ENCODE results near the gene RNF126. TPM values are rescaled to one million over a fixed set of nuclear protein-coding genes. Genes with fewer than 3 reads are reported as not detected.
"Not testable (repeated sequence)": the region's sequence is repeated elsewhere in the genome, so short reads cannot be mapped to it uniquely, and the experiment has no call there.

Gene RNF126
- total RNA-seq, 1 experiment from 2014 or later = 93.3 TPM

DNA sequence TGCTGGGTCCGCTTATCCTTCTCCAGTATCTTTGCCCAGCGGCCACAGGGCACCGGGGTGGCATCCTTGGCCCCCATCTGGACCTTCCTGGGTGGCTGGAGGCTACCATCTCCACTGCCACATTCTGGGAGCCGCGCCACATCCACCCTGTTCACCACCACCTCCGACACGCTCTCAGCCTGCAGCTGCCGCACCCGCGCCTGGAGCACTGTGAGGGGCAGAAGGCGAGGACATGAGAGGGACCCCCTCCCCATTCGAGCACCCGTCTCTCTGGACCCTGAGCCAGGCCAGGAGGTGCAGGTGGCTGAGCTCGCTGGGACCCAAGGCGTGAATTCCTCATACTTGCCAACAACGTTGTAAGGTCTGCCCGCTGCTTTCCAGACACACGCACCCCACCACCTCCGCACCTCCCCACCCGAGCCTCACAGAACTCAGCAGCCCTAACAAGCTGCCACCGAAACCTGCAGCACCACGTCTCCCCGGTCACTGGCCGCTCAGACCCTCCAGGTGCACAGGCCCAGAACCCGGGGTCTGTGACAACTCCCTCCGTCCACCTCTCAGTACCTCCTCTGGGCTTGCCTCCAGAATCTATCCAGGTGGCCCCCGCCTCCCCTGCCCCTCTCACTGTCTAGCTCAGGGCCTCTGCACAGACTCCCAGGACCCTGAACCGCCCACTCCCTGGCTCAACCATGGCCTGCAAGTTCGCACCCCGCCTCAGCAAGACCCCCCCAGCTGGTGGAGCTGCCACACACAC is 32.9 kb downstream of the RNF126 start:
- Histone ChIP-seq H3K36me3 (ENCODE audit: insufficient read depth, low read length, poor library complexity, severe bottlenecking) (peaks cover 33% of the 10 kb centered on the region), H3K27me3 (replicated peaks; ENCODE audit: insufficient read depth, low read depth, low read length, poor library complexity) (no peaks in the 10 kb centered on the region), H3K9me3 (ENCODE audit: low read depth, low read length, poor library complexity, severe bottlenecking) (no peaks in the 10 kb centered on the region), H3K4me3 (ENCODE audit: low read depth, low read length, poor library complexity, severe bottlenecking) (no peak overlapping the region), H3K4me1 (ENCODE audit: insufficient read depth, low read length, poor library complexity, severe bottlenecking) (no peaks in the 10 kb centered on the region), H3K27ac (ENCODE audit: low read depth, low read length, poor library complexity, severe bottlenecking) (no peak overlapping the region)
- TF ChIP-seq EZH2 (IDR thresholded peaks at IDR 0.05; ENCODE audit: borderline replicate concordance, low read depth, low read length, poor library complexity, severe bottlenecking) = no peak
- TF ChIP-seq, protein P1, sequence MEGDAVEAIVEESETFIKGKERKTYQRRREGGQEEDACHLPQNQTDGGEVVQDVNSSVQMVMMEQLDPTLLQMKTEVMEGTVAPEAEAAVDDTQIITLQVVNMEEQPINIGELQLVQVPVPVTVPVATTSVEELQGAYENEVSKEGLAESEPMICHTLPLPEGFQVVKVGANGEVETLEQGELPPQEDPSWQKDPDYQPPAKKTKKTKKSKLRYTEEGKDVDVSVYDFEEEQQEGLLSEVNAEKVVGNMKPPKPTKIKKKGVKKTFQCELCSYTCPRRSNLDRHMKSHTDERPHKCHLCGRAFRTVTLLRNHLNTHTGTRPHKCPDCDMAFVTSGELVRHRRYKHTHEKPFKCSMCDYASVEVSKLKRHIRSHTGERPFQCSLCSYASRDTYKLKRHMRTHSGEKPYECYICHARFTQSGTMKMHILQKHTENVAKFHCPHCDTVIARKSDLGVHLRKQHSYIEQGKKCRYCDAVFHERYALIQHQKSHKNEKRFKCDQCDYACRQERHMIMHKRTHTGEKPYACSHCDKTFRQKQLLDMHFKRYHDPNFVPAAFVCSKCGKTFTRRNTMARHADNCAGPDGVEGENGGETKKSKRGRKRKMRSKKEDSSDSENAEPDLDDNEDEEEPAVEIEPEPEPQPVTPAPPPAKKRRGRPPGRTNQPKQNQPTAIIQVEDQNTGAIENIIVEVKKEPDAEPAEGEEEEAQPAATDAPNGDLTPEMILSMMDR (conservative IDR thresholded peaks at IDR 0.05; ENCODE audit: low read depth, low read length) = no peak
- intact Hi-C loops (cut with micrococcal nuclease; ENCODE audit: unreplicated experiment) = loop anchor here (5.0 kb wide), 1 partner anchor 43 kb away; the partner anchor contains the start of gene HCN2
- ChIA-PET CTCF (no interaction called here), POLR2A (ENCODE audit: low non-redundant PET) (no interaction called here)
- BruUV-seq (replicated peaks) = no TSS peak
- no peak for DNase-seq (ENCODE audit: low spot score)

GRCh38 chr19:629515-629914 is 33.5 kb downstream of the RNF126 start:
- DNase-seq (ENCODE audit: low spot score); CTCF ChIA-PET; H3K9me3 ChIP-seq (ENCODE audit: low read depth, low read length, poor library complexity, severe bottlenecking); H3K27ac ChIP-seq (ENCODE audit: low read depth, low read length, poor library complexity, severe bottlenecking); H3K27me3 ChIP-seq (replicated peaks; ENCODE audit: insufficient read depth, low read depth, low read length, poor library complexity); BruUV-seq (replicated peaks); H3K4me1 ChIP-seq (ENCODE audit: insufficient read depth, low read length, poor library complexity, severe bottlenecking); H3K4me3 ChIP-seq (ENCODE audit: low read depth, low read length, poor library complexity, severe bottlenecking); POLR2A ChIA-PET (ENCODE audit: low non-redundant PET): not testable (repeated sequence)
- peaks cover 38% of the 10 kb centered on the region for H3K36me3 ChIP-seq (ENCODE audit: insufficient read depth, low read length, poor library complexity, severe bottlenecking)
- intact Hi-C loops (cut with micrococcal nuclease; ENCODE audit: unreplicated experiment) = loop anchor here (5.0 kb wide), 1 partner anchor 42 kb away; the partner anchor contains the start of gene HCN2

DNA sequence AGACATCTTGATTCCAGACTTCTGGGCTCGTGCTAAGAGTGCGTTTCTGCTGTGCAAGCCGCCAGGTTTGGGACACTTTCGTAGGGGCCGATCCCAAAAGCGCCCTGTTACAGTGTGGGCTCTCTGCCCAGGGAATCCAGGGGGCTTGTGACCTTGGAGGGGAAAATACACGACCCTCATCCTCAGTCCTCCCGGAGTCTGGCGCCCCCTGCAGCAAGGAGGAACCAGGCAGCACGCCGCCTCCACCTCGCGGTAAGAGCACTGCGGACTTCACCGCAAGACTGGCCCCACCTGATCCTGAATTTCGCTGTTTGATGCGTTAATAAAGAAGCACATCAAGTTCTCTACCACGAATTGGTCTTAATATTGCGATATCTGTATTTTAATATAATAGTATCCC is 34.8 kb downstream of the RNF126 start:
- Histone ChIP-seq H3K36me3 (ENCODE audit: insufficient read depth, low read length, poor library complexity, severe bottlenecking) (peaks cover 45% of the 10 kb centered on the region), H3K27ac (ENCODE audit: low read depth, low read length, poor library complexity, severe bottlenecking) (no peak overlapping the region), H3K9me3 (ENCODE audit: low read depth, low read length, poor library complexity, severe bottlenecking) (no peaks in the 10 kb centered on the region), H3K27me3 (replicated peaks; ENCODE audit: insufficient read depth, low read depth, low read length, poor library complexity) (no peaks in the 10 kb centered on the region), H3K4me1 (ENCODE audit: insufficient read depth, low read length, poor library complexity, severe bottlenecking) (no peaks in the 10 kb centered on the region), H3K4me3 (ENCODE audit: low read depth, low read length, poor library complexity, severe bottlenecking) (no peak overlapping the region)
- POLR2A ChIA-PET (ENCODE audit: low non-redundant PET) = no interaction called here
- BruUV-seq (replicated peaks) = no TSS peak
- TF ChIP-seq, protein P1 (conservative IDR thresholded peaks at IDR 0.05; ENCODE audit: low read depth, low read length) = peak; percentile 77
- TF ChIP-seq EZH2 (IDR thresholded peaks at IDR 0.05; ENCODE audit: borderline replicate concordance, low read depth, low read length, poor library complexity, severe bottlenecking) = no peak
- intact Hi-C loops (cut with micrococcal nuclease; ENCODE audit: unreplicated experiment) = loop anchor here (5.0 kb wide), 1 partner anchor 41 kb away; the partner anchor contains the start of gene HCN2
- CTCF ChIA-PET = no interaction called here
- DNase-seq (ENCODE audit: low spot score) = peak; percentile 40

DNA sequence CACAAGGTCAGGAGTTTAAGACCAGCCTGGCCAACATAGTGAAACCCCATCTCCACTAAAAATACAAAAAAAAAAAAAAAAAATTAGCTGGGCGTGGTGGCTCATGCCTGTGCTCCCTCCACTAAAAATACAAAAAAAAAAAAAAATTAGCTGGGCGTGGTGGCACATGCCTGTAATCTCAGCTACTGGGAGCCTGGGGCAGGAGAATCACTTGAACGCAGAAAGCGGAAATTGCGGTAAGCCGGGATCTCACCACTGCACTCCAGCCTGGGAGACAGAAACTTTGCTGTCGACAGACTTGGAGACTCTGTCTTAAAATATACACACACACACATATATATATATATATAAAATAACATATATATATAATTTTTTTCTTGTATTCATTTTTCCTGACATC is 36.4 kb downstream of the RNF126 start:
- POLR2A ChIA-PET (ENCODE audit: low non-redundant PET); H3K9me3 ChIP-seq (ENCODE audit: low read depth, low read length, poor library complexity, severe bottlenecking); H3K4me1 ChIP-seq (ENCODE audit: insufficient read depth, low read length, poor library complexity, severe bottlenecking); H3K27ac ChIP-seq (ENCODE audit: low read depth, low read length, poor library complexity, severe bottlenecking); DNase-seq (ENCODE audit: low spot score); H3K4me3 ChIP-seq (ENCODE audit: low read depth, low read length, poor library complexity, severe bottlenecking); H3K27me3 ChIP-seq (replicated peaks; ENCODE audit: insufficient read depth, low read depth, low read length, poor library complexity); BruUV-seq (replicated peaks): not testable (repeated sequence)
- intact Hi-C loops (cut with micrococcal nuclease; ENCODE audit: unreplicated experiment) = loop anchor here (5.0 kb wide), 1 partner anchor 39 kb away; the partner anchor contains the start of gene HCN2
- CTCF ChIA-PET = interaction anchor here (1.0 kb wide), 1 partner anchor 14 kb away, joined by 8 read pairs; no protein-coding TSS in a partner anchor
- H3K36me3 ChIP-seq (ENCODE audit: insufficient read depth, low read length, poor library complexity, severe bottlenecking) = peaks cover 47% of the 10 kb centered on the region

Measured in A673 (cell line).